Suprapubic skin (tissue), 4 donors: ENCODE data around the gene FBN1.

Experiments
- EP300 ChIP-seq: sonication (generic); formaldehyde crosslinking; IDR thresholded peaks from one replicate; pipeline ENCODE4 v1.6.1; 2017; ENCODE audit warnings: antibody characterized with exemption
- POLR2A ChIP-seq, 2 donors: fragments of 450-650 bp; IDR thresholded peaks; one replicate each; pipeline ENCODE4 v1.6.1; 2017; ENCODE audit warnings: antibody characterized with exemption in 2 of 2, mild to moderate bottlenecking in 2 of 2, moderate library complexity in 2 of 2
- POLR2AphosphoS5 ChIP-seq, 3 donors: sonication (generic); formaldehyde crosslinking; IDR thresholded peaks; one replicate each; pipeline ENCODE4 v1.6.1; 2017; ENCODE audit warnings: antibody characterized with exemption in 3 of 3
- TF ChIP-seq, protein P1 (sequence below), 2 donors: fragments of 200-600 bp in 1 of 2; fragments of 450-650 bp in 1 of 2; sonication (generic) in 1 of 2; IDR thresholded peaks; one replicate each; pipeline ENCODE4 v1.5.1; 2016 to 2019; ENCODE audit warnings: antibody characterized with exemption in 2 of 2, mild to moderate bottlenecking in 1 of 2, moderate library complexity in 1 of 2

- TF ChIP-seq, protein P1, sequence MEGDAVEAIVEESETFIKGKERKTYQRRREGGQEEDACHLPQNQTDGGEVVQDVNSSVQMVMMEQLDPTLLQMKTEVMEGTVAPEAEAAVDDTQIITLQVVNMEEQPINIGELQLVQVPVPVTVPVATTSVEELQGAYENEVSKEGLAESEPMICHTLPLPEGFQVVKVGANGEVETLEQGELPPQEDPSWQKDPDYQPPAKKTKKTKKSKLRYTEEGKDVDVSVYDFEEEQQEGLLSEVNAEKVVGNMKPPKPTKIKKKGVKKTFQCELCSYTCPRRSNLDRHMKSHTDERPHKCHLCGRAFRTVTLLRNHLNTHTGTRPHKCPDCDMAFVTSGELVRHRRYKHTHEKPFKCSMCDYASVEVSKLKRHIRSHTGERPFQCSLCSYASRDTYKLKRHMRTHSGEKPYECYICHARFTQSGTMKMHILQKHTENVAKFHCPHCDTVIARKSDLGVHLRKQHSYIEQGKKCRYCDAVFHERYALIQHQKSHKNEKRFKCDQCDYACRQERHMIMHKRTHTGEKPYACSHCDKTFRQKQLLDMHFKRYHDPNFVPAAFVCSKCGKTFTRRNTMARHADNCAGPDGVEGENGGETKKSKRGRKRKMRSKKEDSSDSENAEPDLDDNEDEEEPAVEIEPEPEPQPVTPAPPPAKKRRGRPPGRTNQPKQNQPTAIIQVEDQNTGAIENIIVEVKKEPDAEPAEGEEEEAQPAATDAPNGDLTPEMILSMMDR (IDR thresholded peaks at IDR 0.05): no peak
- no peak for TF ChIP-seq POLR2A (IDR thresholded peaks at IDR 0.05)
- no peak for TF ChIP-seq POLR2AphosphoS5 (IDR thresholded peaks at IDR 0.05)
- TF ChIP-seq EP300: no peak
Measured at GRCh38 chr15:48564690-48565089, 80.8 kb downstream of the FBN1 start.
